ENCODE results near the gene MRPS22. TPM values are rescaled to one million over a fixed set of nuclear protein-coding genes. Genes with fewer than 3 reads are reported as not detected.

The MRPS22 gene
- total RNA-seq (2021; ENCODE audit: unreplicated experiment) (95.1 TPM), Bru-seq, nascent RNA (percentile 47 among the genes with signal in this experiment), BruChase-seq, experiment 1, labeled RNA remaining after a 6-hour chase (percentile 50 among the genes with signal in this experiment), BruChase-seq, experiment 2, labeled RNA remaining after a 2-hour chase (percentile 52 among the genes with signal in this experiment)
- 50.5 and 67.7 TPM in 2 replicates for polyA plus RNA-seq (2012)
- long read RNA-seq, transcript MRPS22-202 (8 exons, 1,099 nt) = minor isoform, 12 of 122 reads
- long read RNA-seq, transcript MRPS22-201 (8 exons, 1,120 nt) = major isoform, 91 of 122 reads
- long read RNA-seq, partial matches to known transcripts = 6 of 122 reads
- long read RNA-seq, other reads (novel, unspliced or antisense) = 10 of 122 reads

GRCh38 chr3:139343895-139344856 lies at the start of gene MRPS22:
MRPS22 (plus strand) TSS chr3:139344020; CDS start chr3:139344027, 7 bp downstream.
- Histone ChIP-seq H3K4me3 (replicated peaks in 1 of 2; ENCODE audit: low read depth in 1 of 2, low read length in 2 of 2) (peak within 1 kb of the TSS; percentile 79 to 96), H3K79me2 (ENCODE audit: insufficient read depth, low read length) (peaks cover 48% of the 10 kb centered on the region), H3K9me3 (ENCODE audit: control insufficient read depth in 1 of 2, insufficient read depth in 1 of 2, low read depth in 1 of 2, low read length in 2 of 2) (no peaks in the 10 kb centered on the region), H3K9me2 (ENCODE audit: insufficient read depth) (no peaks in the 10 kb centered on the region), H4K20me1 (ENCODE audit: insufficient read depth) (no peaks in the 10 kb centered on the region), H3K4me2 (ENCODE audit: low read length) (peak within 1 kb of the TSS; percentile 82), H3K27me3 (ENCODE audit: insufficient read depth, low read length) (no peaks in the 10 kb centered on the region), H3K36me3 (ENCODE audit: control insufficient read depth in 1 of 2, insufficient read depth in 2 of 2, low read length in 2 of 2) (peaks cover 22 to 25% of the 10 kb centered on the region in 2 experiments), H3K4me1 (ENCODE audit: control insufficient read depth in 1 of 2, insufficient read depth in 2 of 2, low read length in 2 of 2) (peaks cover 12 to 30% of the 10 kb centered on the region in 2 experiments; a peak in 3 of 4 replicates), H3K27ac (ENCODE audit: low read depth, low read length) (peak within 1 kb of the TSS; percentile 67), H2AFZ (ENCODE audit: low read depth, low read length, poor library complexity, severe bottlenecking) (peak within 1 kb of the TSS; percentile 81), H3K9ac (ENCODE audit: low read length) (peak within 1 kb of the TSS; percentile 90)
- intact Hi-C loops (cut with micrococcal nuclease) = loop anchor here (10.0 kb wide), 1 partner anchor 749 kb away; the partner anchor contains the start of gene CEP70
- ChIA-PET RAD21 (ENCODE audit: low non-redundant PET in 1 of 2, low total read pairs in 2 of 2, uncharacterized antibody in 2 of 2, unreplicated experiment in 2 of 2) (no interaction called here), CTCF (interaction anchor here (1.2 kb wide), 1 partner anchor 10 kb away, joined by 6 read pairs; no protein-coding TSS in a partner anchor), POLR2A (interaction anchor here (1.0 kb wide), 1 partner anchor 10 kb away, joined by 5 read pairs; no protein-coding TSS in a partner anchor)
- ATAC-seq (peak; percentile 92), DNase-seq (ENCODE audit: low read depth, low spot score) (peak; percentile 88)
- BruUV-seq (replicated peaks) = TSS peak; percentile 56
- TF ChIP-seq EGR1 (IDR thresholded peaks at IDR 0.05; ENCODE audit: low read depth) (peak; percentile 67; the same call in 1 of the 2 replicates), ELF1 (IDR thresholded peaks at IDR 0.05; ENCODE audit: borderline replicate concordance, low read depth) (peak; percentile 89), SIN3A (IDR thresholded peaks at IDR 0.05; ENCODE audit: low read depth) (peak; percentile 50), EZH2 (IDR thresholded peaks at IDR 0.05) (no peak), YY1 (IDR thresholded peaks at IDR 0.05; ENCODE audit: extremely low read depth, insufficient replicate concordance, low read depth, low read length) (peak; percentile 97), POLR2AphosphoS5 (IDR thresholded peaks at IDR 0.05; ENCODE audit: low read depth, low read length) (peak; percentile 79), JUND (IDR thresholded peaks at IDR 0.05) (no peak), CBX3 (IDR thresholded peaks at IDR 0.05; ENCODE audit: low read depth) (no peak), SRF (IDR thresholded peaks at IDR 0.05; ENCODE audit: low read depth) (peak; percentile 48; the same call in 1 of the 2 replicates), MAX (IDR thresholded peaks at IDR 0.05) (peak; percentile 68), SP1 (IDR thresholded peaks at IDR 0.05; ENCODE audit: low read depth) (peak; percentile 69)
- TF ChIP-seq, protein P1, sequence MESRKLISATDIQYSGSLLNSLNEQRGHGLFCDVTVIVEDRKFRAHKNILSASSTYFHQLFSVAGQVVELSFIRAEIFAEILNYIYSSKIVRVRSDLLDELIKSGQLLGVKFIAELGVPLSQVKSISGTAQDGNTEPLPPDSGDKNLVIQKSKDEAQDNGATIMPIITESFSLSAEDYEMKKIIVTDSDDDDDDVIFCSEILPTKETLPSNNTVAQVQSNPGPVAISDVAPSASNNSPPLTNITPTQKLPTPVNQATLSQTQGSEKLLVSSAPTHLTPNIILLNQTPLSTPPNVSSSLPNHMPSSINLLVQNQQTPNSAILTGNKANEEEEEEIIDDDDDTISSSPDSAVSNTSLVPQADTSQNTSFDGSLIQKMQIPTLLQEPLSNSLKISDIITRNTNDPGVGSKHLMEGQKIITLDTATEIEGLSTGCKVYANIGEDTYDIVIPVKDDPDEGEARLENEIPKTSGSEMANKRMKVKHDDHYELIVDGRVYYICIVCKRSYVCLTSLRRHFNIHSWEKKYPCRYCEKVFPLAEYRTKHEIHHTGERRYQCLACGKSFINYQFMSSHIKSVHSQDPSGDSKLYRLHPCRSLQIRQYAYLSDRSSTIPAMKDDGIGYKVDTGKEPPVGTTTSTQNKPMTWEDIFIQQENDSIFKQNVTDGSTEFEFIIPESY (IDR thresholded peaks at IDR 0.05; ENCODE audit: extremely low read depth, insufficient replicate concordance, low read length) = peak; percentile 68

Measured in HCT116 (cell line).